ENCODE data around the gene SORBS1. TPM values are rescaled to one million over a fixed set of nuclear protein-coding genes. Genes with fewer than 3 reads are reported as not detected.

SORBS1 gene
- total and polyA plus RNA-seq, 2 of the 13 experiments (the other 11 are each of a cell fraction or from before 2014, with no cell fraction given): 16.8 to 39.8 TPM

GRCh38 chr10:95273393-95274312 is 287.5 kb downstream of the SORBS1 start (continued):
- TF ChIP-seq ZNF430 (CRISPR knock-in tag; IDR thresholded peaks at IDR 0.05): peak; percentile 85; the same call in 1 of the 2 replicates
- TF ChIP-seq THAP11 (CRISPR knock-in tag; IDR thresholded peaks at IDR 0.05): peak; percentile 28; the same call in 1 of the 2 replicates
- peak; percentile 53; the same call in 1 of the 2 replicates for TF ChIP-seq FOXP1 (IDR thresholded peaks at IDR 0.05)
- peak; percentile 78 for TF ChIP-seq FOXP1 (CRISPR knock-in tag; IDR thresholded peaks at IDR 0.05)
- TF ChIP-seq ZNF296 (CRISPR knock-in tag; conservative IDR thresholded peaks at IDR 0.05): no peak
- no peak for TF ChIP-seq ZKSCAN5 (CRISPR knock-in tag; IDR thresholded peaks at IDR 0.05)
- no peak for TF ChIP-seq CHD4 (IDR thresholded peaks at IDR 0.05; ENCODE audit: borderline replicate concordance, low read length)
- TF ChIP-seq DRAP1 (CRISPR knock-in tag; IDR thresholded peaks at IDR 0.05): peak; percentile 29; the same call in 1 of the 2 replicates
- TF ChIP-seq DPF2 (CRISPR knock-in tag; IDR thresholded peaks at IDR 0.05; ENCODE audit: borderline replicate concordance, low read depth): peak; percentile 70; the same call in 1 of the 2 replicates
- peak; percentile 84 for TF ChIP-seq GFI1 (CRISPR knock-in tag; IDR thresholded peaks at IDR 0.05; ENCODE audit: borderline replicate concordance)
- 0 out of 2 replicates have a peak, but pooled peaks have one; percentile 35 for TF ChIP-seq FOXC1 (CRISPR knock-in tag; IDR thresholded peaks at IDR 0.05; ENCODE audit: borderline replicate concordance)
- 0 out of 2 replicates have a peak, but pooled peaks have one; percentile 25 for TF ChIP-seq ZBTB39 (CRISPR knock-in tag; IDR thresholded peaks at IDR 0.05)
- TF ChIP-seq KLF9 (CRISPR knock-in tag; IDR thresholded peaks at IDR 0.05; ENCODE audit: low read depth): no peak
- TF ChIP-seq ATF4 (CRISPR knock-in tag; IDR thresholded peaks at IDR 0.05): peak in 1 of 2 experiments; percentile 76; a peak in 2 of 4 replicates
- TF ChIP-seq NFRKB (IDR thresholded peaks at IDR 0.05): no peak
- TF ChIP-seq FLYWCH1 (CRISPR knock-in tag; IDR thresholded peaks at IDR 0.05): no peak
- 0 out of 2 replicates have a peak, but pooled peaks have one; percentile 32 for TF ChIP-seq TGIF2 (CRISPR knock-in tag; IDR thresholded peaks at IDR 0.05)
- TF ChIP-seq HNF4G (IDR thresholded peaks at IDR 0.05; ENCODE audit: borderline replicate concordance, low read depth, low read length): peak; percentile 58; the same call in 1 of the 2 replicates
- peak; percentile 76 for TF ChIP-seq HNF4G (CRISPR knock-in tag; IDR thresholded peaks at IDR 0.05; ENCODE audit: borderline replicate concordance, low read depth)
- no peak for TF ChIP-seq TRAFD1 (CRISPR knock-in tag; IDR thresholded peaks at IDR 0.05; ENCODE audit: borderline replicate concordance)
- peak; percentile 49; the same call in 1 of the 2 replicates for TF ChIP-seq TCF7 (IDR thresholded peaks at IDR 0.05; ENCODE audit: low read depth)
- peak; percentile 96 for TF ChIP-seq FOSL2 (CRISPR knock-in tag; IDR thresholded peaks at IDR 0.05)
- TF ChIP-seq YY1 (IDR thresholded peaks at IDR 0.05; ENCODE audit: insufficient read depth, insufficient replicate concordance, low read depth, low read length): no peak
- peak; percentile 74; the same call in 1 of the 2 replicates for TF ChIP-seq ZNF556 (CRISPR knock-in tag; IDR thresholded peaks at IDR 0.05; ENCODE audit: borderline replicate concordance)
